ENCODE results near the gene ARL15. TPM values are rescaled to one million over a fixed set of nuclear protein-coding genes. Genes with fewer than 3 reads are reported as not detected.
"Not testable (repeated sequence)": the region's sequence is repeated elsewhere in the genome, so short reads cannot be mapped to it uniquely, and the experiment has no call there.

The ARL15 gene
- total RNA-seq: 10 to 100 TPM in 2 of 4 donors, 1 to 10 TPM in 2; 8.5 to 19.1 (median 12.0) TPM

DNA sequence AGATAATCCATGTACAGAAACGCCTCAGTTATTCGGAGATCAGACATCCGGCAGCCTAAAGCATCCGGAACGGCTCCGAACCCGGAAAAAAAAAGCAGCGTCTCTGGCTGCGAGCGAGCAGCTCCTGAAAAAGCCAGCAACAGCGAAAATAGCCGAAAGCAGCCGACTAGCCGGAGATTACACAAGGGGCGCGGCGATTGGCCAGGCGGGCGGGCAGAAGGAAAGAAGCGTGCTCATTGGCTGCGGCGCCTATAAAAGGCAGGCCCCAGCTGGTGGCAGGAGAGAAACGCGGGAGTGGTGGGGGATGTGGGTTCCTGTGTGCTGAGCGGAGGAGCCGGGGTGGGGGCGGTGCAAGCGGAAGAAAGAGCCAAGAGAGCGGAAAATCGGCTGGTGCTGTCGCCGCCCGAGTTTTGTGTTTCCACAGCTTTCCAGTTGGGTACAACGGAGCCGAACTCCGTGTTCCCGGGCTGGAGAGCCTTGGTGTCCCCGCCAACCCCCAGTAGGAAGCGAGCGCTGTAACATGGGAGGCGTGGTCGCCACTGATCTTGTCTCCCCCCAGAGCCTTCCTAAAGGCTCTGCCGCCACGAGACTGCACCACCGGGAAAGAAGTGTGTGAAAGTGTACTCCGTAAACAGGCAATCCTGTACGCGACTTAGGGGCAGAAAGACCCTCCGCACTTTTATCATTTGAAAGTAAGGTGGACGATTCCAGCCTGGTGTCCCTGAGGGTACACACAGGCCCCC, at the start of gene ARL15:
ARL15 (minus strand) TSS at position 141 of the 743 bp plus-strand sequence.
- TF ChIP-seq, protein P1, sequence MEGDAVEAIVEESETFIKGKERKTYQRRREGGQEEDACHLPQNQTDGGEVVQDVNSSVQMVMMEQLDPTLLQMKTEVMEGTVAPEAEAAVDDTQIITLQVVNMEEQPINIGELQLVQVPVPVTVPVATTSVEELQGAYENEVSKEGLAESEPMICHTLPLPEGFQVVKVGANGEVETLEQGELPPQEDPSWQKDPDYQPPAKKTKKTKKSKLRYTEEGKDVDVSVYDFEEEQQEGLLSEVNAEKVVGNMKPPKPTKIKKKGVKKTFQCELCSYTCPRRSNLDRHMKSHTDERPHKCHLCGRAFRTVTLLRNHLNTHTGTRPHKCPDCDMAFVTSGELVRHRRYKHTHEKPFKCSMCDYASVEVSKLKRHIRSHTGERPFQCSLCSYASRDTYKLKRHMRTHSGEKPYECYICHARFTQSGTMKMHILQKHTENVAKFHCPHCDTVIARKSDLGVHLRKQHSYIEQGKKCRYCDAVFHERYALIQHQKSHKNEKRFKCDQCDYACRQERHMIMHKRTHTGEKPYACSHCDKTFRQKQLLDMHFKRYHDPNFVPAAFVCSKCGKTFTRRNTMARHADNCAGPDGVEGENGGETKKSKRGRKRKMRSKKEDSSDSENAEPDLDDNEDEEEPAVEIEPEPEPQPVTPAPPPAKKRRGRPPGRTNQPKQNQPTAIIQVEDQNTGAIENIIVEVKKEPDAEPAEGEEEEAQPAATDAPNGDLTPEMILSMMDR (IDR thresholded peaks at IDR 0.05): peak in 1 of 6 experiments; percentile 19
- TF ChIP-seq POLR2A (IDR thresholded peaks at IDR 0.05): peak; percentile 27 to 100 (median 99)
- no peaks in the 10 kb centered on the region for H3K9me3 ChIP-seq
- intact Hi-C loops (cut with DNase I): no loop called here
- H3K4me3 ChIP-seq: peak within 1 kb of the TSS; percentile 77 to 99 (median 87)
- peak within 1 kb of the TSS; percentile 85 to 96 (median 88) for H3K27ac ChIP-seq
- peaks cover 6 to 29% (median 11%) of the 10 kb centered on the region in 3 donors for H3K4me1 ChIP-seq
- no peaks in the 10 kb centered on the region for H3K36me3 ChIP-seq
- 0% methylated on average over 6 to 26 of the region's 50 CpGs for WGBS, 2 donors
- no peaks in the 10 kb centered on the region for H3K27me3 ChIP-seq
- peak; percentile 96 for DNase-seq

DNA sequence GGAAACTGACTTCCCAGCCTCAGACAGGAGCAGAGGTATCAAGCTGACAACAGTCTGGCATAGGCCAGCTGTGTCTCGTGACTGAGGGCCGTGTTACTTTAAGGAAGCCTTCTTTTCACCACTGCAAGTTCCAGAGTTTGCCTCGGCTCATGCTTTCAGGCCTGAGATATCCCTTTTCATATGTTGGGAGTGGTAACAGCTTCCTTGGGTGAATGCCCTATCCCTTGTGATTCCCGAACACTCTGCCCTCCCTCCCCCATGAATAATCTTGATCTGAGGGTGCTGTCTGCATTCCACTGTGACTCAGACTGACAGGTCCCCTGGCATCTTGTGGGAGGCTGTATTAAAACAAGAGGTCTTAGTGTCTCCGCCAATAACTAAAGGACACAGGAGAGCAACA, 49.7 kb upstream of the ARL15 start:
- H3K4me1 ChIP-seq: no peaks in the 10 kb centered on the region
- 36 to 38% methylated on average over 5 of the region's 5 CpGs for WGBS, 2 donors
- H3K27ac ChIP-seq: no peak overlapping the region
- H3K36me3 ChIP-seq: no peaks in the 10 kb centered on the region
- H3K27me3 ChIP-seq: no peaks in the 10 kb centered on the region
- TF ChIP-seq, protein P1 (IDR thresholded peaks at IDR 0.05): no peak
- no peak for TF ChIP-seq POLR2A (IDR thresholded peaks at IDR 0.05)
- intact Hi-C loops (cut with DNase I): no loop called here
- no peaks in the 10 kb centered on the region for H3K9me3 ChIP-seq
- H3K4me3 ChIP-seq: no peak overlapping the region
- no peak for DNase-seq

DNA sequence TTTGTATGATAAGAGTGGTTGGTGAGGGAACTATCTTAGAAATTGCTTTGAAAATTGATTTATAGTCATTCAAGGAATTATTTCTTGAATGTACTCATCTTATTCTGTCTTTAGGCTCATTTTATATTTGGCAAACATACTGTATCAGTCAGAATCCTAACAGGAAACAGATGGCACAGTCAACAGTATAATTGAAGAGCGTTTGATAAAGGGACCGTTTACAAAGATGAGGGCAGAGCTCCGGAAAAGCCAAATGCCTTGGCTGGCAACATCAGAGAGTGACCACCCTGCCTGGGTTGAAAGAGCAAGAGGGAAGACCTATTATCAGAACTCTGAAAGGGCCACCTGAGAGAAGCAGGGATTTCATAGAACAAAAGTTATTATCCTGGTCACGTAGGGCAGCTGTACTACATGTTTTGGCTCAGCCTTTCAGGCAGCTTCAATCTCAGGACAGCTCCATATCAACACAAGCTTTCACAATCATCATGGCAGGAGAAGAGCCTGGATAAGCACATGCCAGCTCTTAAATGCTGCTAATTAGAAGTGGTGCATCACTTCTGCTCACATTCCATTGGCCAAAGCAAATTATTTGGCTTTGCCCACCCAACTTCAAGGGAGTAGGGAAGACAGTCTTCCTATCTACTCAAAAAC, 47.2 kb upstream of the ARL15 start:
- DNase-seq: no peak
- Histone ChIP-seq H3K27ac (no peak overlapping the region), H3K9me3 (peaks cover 0 to 15% (median 0%) of the 10 kb centered on the region in 3 donors), H3K4me3 (no peak overlapping the region), H3K36me3 (no peaks in the 10 kb centered on the region), H3K4me1 (no peaks in the 10 kb centered on the region), H3K27me3 (no peaks in the 10 kb centered on the region)
- 42 to 51% methylated on average over 4 of the region's 4 CpGs for WGBS, 2 donors
- TF ChIP-seq, protein P1 (IDR thresholded peaks at IDR 0.05): no peak
- TF ChIP-seq POLR2A (IDR thresholded peaks at IDR 0.05): no peak
- intact Hi-C loops (cut with DNase I): no loop called here

DNA sequence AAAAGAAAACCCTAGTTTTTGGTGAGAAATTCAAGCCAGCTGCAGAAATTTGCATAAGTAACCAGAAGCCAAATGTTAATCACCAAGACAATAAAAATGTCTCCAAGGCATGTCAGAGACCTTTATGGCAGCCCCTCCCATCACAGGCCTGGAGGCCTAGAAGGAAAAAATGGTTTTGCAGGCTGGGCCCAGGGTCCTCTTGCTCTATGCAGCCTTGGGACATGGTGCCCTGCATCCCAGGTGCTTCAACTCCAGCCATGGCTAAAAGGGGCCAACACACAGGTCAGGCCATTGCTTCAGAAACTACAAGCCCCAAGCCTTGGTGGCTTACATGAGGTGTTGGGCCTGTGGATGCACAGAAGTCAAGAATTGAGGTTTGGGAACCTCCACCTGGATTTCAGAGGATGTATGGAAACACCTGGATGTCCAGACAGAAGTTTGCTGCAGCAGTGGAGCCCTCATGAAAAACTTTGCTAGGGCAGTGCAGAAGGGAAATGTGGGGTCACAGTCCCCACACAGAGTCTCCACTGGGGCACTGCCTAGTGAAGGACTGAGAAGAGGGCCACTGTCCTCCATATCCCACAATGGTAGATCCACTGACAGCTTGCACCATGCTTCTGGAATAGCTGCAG, 43.7 kb upstream of the ARL15 start:
- intact Hi-C loops (cut with DNase I); H3K27me3 ChIP-seq; H3K4me3 ChIP-seq; H3K36me3 ChIP-seq; H3K27ac ChIP-seq; DNase-seq; H3K4me1 ChIP-seq: not testable (repeated sequence)
- peaks cover 0 to 15% (median 0%) of the 10 kb centered on the region in 3 donors for H3K9me3 ChIP-seq

DNA sequence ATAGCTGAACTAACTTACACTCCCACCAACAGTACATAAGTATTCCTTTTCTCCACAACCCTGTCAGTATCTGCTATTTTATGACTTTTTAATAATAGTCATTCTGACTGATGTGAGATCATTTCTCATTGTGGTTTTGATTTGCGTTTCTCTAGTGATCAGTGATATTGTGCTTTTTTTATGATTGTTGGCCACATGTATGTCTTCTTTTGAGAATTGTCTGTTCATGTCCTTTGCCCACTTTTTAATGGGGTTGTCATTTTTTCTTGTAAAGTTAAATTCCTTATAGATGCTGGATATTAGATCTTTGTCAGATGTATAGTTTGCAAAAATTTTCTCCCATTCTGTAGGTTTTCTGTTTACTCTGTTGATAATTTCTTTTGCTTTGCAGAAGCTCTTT, 42.2 kb upstream of the ARL15 start:
- 0 to 29% methylated on average over 1 of the region's 1 CpG for WGBS, 2 donors
- DNase-seq; intact Hi-C loops (cut with DNase I); H3K36me3 ChIP-seq; H3K27me3 ChIP-seq; H3K27ac ChIP-seq; H3K4me1 ChIP-seq; H3K4me3 ChIP-seq: not testable (repeated sequence)
- peaks cover 0 to 15% (median 0%) of the 10 kb centered on the region in 3 donors for H3K9me3 ChIP-seq

Measured in esophagus squamous epithelium (tissue), 5 donors.